GM12801 (cell line): ENCODE measurements around the gene TMEM164.

Experiments used
- TF ChIP-seq, protein P1 (sequence below): IDR thresholded peaks from one replicate; pipeline ENCODE4 v1.5.1; 2011; ENCODE audit warnings: control low read depth; ENCODE audit not compliant: insufficient read length; ENCODE audit errors: extremely low read depth

The TMEM164 gene

DNA sequence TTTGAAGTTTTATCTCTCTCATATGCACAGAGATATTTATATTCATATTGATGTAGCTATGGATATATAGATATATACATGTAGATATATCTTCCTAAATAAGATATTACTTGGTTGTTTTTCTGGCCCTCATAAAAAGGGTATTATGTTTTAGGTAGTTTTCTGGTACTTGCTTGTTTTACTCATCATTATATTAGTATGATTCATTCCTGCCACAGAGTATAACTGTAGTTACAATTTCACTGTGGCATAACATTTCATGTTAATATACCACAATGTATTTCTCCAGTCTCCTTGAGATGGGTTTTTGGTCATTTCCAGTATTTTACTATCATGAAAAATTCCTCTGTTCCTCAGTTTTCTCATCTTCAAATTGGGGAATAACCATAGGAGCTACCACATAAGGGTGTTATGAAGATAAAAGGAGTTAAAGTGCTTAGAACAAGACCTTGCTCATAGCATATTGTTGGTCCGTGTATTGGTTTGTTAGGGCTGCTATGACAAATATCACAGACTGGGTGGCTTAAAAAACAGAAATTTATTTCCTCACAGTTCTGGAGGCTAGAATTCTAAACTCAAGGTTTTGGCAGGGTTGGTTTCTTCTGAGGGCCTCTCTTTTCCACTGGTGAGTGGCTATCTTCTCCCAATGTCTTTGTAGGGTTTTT lies 129.7 kb downstream of the TMEM164 start:
- TF ChIP-seq, protein P1, sequence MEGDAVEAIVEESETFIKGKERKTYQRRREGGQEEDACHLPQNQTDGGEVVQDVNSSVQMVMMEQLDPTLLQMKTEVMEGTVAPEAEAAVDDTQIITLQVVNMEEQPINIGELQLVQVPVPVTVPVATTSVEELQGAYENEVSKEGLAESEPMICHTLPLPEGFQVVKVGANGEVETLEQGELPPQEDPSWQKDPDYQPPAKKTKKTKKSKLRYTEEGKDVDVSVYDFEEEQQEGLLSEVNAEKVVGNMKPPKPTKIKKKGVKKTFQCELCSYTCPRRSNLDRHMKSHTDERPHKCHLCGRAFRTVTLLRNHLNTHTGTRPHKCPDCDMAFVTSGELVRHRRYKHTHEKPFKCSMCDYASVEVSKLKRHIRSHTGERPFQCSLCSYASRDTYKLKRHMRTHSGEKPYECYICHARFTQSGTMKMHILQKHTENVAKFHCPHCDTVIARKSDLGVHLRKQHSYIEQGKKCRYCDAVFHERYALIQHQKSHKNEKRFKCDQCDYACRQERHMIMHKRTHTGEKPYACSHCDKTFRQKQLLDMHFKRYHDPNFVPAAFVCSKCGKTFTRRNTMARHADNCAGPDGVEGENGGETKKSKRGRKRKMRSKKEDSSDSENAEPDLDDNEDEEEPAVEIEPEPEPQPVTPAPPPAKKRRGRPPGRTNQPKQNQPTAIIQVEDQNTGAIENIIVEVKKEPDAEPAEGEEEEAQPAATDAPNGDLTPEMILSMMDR = no peak

DNA sequence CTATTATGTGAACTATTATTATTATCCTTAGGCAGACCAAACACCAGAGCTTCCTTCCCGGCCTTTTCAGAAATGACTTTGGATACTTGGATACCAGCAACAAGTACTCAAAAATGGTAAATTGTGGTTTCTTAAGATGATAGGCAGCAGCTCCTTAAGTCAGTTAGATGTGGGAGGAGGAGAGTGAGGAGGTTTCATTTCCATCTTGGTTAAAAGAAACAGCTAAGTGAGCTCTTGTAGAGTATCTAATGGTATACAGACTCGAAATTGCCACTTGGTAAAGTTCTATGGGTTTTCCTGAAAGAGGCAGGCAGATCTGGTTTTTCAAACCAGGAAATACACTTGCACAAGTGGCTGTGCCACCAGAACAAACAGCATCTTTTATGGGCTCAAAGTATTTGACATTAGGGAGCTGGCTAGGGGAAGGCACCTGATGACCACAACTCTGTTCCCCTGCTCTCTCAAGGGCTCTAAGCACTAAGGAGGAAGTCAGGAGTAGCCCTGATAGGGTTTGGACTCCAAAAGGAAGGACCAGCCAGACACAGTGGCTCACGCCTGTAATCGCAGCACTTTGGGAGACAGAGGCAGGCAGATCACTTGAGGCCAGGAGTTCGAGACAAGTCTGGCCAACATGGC lies 130.9 kb downstream of the TMEM164 start:
- TF ChIP-seq, protein P1 = no peak

DNA sequence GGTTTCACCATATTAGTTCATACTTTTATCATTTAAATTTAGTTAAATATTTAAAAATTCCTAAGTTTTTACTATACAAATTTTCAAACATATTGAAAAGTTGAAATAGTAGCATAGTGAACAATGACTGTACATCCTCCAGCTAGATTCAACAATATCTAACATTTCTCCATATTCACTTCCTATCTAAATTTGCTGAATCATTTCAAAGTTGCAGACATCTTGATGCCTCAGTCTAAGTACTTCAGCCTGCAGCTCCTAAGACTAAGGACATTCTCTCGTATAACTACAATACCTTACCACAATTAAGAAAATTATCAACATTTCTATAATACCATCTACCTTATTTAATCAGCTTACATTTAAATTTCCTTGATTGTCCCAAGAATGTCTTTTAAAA lies 132.7 kb downstream of the TMEM164 start:
- TF ChIP-seq, protein P1 = no peak

DNA sequence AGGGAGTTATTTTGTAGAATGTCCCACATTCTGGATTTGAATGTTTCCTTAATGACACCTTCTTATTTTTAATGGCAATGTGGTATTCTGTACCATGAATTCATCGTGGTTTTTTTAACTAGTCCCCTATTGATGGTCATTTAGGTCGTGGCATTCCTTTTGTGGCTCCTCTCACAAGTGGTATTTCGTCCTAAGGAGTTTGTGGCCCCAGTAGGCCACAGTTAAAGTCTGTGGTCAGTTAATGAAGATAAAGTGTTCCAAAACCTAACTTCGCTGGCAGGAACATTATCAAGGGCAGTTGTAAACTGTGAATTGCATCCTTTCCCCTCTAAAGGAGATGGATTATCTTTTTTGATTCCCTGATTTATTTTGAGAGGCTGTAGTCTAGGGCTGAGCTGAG lies 133.2 kb downstream of the TMEM164 start:
- TF ChIP-seq, protein P1 = no peak

DNA sequence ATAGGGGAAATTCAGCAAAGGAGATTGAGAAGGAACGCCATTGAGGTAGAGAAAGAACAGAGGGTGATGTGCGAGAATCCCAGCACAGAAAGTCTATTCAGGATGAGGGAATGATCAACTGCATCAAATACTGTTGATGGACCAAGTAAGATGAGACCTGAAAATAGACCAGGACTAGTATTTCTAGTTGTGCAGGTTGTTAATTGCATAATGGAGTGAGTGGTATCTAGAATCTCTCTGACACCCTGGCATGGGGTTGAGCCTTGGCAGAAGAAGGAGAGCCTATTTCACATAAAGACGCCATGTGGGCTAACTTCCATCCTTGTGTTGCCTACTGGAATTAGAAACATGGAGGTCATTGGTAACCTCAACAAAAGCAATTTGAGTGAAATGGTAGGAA lies 135.6 kb downstream of the TMEM164 start:
- TF ChIP-seq, protein P1 = no peak

DNA sequence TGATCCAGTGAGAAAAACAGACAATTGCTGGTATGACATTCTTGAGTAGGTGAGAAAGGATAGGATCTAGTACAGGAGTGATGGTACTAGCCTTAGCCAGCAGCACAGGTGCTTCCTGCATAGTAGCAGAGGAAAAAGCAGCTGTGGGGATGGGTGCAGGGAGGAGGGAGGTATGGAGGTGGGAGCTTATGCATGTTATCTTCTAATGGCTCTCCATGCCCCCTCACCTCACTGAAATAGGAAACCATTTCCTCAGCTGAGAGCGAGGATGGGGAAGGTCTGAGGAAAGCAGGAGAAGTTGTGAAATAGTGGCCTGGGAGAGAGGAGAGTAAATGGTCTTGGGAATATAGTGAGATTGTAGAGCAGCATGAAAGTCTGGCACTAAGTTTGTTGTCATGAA lies 136.3 kb downstream of the TMEM164 start:
- TF ChIP-seq, protein P1 = no peak

DNA sequence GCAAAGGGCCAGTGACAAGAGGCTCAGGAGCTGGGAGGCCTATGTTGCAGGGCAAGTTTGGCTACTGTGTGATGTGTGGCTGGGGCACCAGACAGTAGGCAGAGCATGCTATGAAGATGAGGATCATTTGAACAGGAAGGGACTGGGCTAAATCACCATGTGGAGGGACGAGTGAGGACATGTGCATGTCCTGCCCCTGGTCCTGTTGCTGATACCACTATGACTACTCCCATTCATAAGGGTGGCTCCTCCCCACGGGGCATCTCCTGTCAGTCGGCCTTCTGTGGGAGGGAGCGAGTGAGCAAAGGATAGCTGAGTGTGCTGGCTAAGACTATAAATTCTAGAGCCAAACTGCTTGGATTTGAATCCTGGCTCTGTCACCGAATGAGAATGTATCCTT lies 139.2 kb downstream of the TMEM164 start:
- TF ChIP-seq, protein P1 = no peak
